G401 (cell line): ENCODE measurements around the gene REEP6. TPM values are rescaled to one million over a fixed set of nuclear protein-coding genes. Genes with fewer than 3 reads are reported as not detected.
"Not testable (repeated sequence)": the region's sequence is repeated elsewhere in the genome, so short reads cannot be mapped to it uniquely, and the experiment has no call there.

Experiments
- DNase-seq: peaks from one replicate; pipeline ENCODE4 v3.0.0-alpha.2; 2015; ENCODE audit warnings: low spot score
- in situ Hi-C: cut with HindIII; loops from 2 replicates; pipeline ENCODE4 v1.10.0; 2016; ENCODE audit warnings: low sequenced_read_pairs, mixed read lengths
- total RNA-seq: library from RNA; depleted of rRNA; stranded (reverse); fragments of >200 nt; shearing (Covaris generic); gene quantifications from 2 replicates; pipeline ENCODE4 v1.2.3, GENCODE V29; 2014

REEP6 gene
- total RNA-seq, 1 experiment from 2014 or later: 20.6 TPM

DNA sequence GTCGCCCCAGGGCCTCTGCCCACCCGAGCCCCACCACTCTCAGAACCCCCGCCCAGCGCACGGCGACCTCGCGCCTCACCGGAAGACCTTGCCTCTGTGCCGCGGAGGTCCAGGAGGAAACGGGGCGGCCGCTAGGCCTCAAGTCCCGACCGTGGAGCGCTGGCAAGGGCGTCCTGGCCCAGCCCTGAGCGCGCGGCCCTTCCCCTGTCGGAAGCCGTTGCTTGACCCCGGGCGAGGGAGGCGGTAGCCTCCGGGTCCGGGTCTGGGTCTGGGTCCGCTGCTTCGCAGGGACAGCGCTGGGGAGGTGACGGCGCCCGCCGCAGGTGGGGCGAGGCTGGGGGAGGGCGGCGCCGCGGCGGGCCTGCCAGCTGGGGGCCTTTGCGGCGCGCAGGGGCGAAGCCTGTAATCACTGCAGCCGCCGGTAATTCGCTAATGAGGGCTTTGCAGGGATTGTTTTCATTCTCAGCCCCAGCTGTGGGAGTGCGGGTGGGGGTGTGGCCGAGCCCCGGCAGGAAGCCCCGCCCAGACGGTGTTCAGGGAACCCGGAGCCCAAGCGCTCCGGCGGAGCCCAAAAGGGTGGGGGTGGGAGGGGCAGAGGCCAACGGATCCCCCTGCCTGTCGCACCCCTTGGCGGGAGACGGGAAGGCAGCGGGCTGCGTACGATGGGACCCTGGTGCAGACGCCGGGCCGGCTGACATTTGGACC, 20.5 kb upstream of the REEP6 start:
- no peak for DNase-seq
- in situ Hi-C loops: no loop called here

GRCh38 chr19:1471010-1471514, 19.9 kb upstream of the REEP6 start:
- in situ Hi-C loops: no loop called here
- no peak for DNase-seq

GRCh38 chr19:1471515-1472160, 19.3 kb upstream of the REEP6 start:
- in situ Hi-C loops: no loop called here
- DNase-seq: peak; percentile 53

GRCh38 chr19:1472231-1473084, 18.5 kb upstream of the REEP6 start:
- DNase-seq: peak; percentile 69
- in situ Hi-C loops: no loop called here

GRCh38 chr19:1473085-1473851, 17.7 kb upstream of the REEP6 start:
- in situ Hi-C loops: no loop called here
- no peak for DNase-seq

GRCh38 chr19:1474011-1474764, 16.8 kb upstream of the REEP6 start:
- in situ Hi-C loops: no loop called here
- DNase-seq: peak; percentile 43

DNA sequence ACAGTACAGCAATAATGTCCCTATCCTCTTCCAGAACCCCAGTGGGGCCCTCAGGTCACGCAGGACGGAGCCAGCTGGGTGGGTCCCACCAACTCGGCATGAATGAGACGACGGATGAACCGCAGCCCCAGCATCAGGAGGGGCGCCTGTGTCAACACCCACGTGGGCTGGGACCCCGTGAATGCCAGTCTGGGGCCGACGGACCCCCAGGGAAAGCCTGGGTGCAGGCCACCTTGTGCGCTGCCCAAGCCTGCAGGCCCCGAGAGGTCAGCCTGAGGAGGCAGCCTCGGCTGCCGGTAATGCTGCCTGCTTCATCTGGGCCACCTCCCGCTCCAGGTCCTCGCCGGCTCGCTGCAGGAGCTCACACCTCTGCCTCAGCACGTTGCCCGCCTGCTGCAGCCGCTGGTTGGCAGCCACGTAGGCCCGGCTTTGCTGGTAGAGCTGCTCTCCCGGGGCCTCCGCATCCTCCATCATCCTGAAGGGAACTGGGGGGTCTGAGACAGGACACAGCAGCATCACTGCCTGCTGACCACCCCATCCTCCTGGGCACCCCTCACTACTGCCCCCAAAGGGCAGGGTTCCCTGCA, 16.1 kb upstream of the REEP6 start:
- in situ Hi-C loops: no loop called here
- DNase-seq: no peak

- in situ Hi-C loops: no loop called here
- no peak for DNase-seq
Observed at GRCh38 chr19:1475751-1476437, 15.1 kb upstream of the REEP6 start.

DNA sequence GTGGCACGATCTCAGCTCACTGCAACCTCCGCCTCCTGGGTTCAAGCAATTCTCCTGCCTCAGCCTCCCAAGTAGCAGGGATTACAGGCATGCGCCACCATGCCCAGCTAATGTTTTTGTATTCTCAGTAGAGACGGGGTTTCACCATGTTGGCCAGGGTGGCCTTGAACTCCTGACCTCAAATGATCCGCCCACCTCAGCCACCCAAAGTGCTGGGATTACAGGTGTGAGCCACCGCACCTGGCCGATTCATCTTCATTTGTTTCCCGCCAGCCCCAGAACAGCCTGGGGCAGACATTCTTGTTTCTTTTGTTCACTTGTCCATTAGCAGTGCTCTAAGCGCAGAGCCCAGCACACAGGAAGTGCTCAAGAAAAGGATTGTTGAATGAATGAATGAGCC, 13.9 kb upstream of the REEP6 start:
- DNase-seq, in situ Hi-C loops: not testable (repeated sequence)

DNA sequence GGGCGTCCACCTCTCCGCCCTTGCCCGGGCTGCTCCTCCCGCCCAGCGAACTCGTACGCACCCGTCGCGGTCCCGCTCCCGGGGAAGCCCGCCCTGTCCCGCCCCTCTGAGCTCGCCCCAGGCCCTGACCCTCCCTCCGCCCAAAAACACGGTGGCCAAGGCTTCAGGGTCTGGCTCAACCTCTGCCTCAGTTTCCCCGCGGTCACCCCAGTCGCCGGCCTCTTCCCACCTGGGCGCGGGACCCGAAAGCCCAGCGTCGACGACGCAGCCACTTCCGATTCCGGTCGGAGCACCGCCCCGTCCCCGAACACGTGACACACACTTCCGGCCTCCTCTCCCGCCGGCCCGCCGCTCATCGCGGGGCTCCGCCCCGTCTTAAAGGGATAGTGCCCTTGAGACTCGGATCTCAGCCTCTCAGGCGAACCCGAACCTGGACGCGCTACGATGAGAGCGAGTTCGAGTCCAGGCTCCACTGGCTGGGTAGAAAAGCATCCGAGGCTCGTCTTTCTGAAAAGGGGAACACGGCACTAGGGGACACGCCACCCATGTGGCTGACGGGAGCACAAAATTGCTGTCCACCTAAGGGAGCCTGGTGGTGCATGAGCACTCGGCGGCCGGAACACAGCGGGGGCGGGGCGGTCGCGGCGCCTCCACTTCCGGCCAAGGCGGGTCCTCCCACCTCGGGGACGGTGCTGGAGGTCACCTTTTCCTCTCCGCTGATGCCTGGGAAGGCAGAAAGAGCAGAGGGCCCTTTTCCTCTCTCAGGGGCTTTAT, 11.9 kb upstream of the REEP6 start, which contains the start of gene C19orf25:
C19orf25 (minus strand) TSS at position 282 of the 774 bp plus-strand sequence. CDS start 312 bp downstream, outside the sequence.
- DNase-seq: peak; percentile 94
- in situ Hi-C loops: no loop called here

- in situ Hi-C loops: no loop called here
- no peak for DNase-seq
Observed at GRCh38 chr19:1481224-1481892, 9.6 kb upstream of the REEP6 start.

DNA sequence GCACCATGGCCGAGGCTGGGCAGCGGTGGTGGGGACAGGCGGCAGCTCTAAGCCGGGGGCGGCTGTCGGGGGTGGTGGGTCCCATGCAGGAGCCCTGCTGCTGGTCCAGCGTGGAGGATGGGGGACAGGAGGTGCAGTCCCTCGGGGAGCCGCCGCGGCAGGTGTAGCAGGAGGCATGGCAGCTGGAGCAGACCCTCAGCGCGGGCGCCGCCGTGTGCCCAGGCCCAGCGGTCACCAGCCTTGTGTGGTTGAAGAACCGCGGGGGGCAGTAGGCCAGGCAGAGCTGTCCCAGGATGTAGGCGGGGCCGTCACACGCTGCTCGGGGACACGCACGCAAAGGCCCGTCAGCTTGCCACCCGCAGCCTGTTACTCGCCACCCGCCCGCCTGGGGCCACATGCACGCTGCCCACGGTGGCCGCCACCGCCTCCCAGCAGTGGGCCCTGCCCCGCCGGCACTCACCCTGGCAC, 9.1 kb upstream of the REEP6 start:
- in situ Hi-C loops: no loop called here

GRCh38 chr19:1482361-1483130, 8.4 kb upstream of the REEP6 start:
- in situ Hi-C loops: no loop called here
- no peak for DNase-seq

More for the DNA sequence above, 9.1 kb upstream of the REEP6 start:
- no peak for DNase-seq

- in situ Hi-C loops: no loop called here
- no peak for DNase-seq
Observed at GRCh38 chr19:1483131-1483978, 7.6 kb upstream of the REEP6 start.
